KG1 (cell line): Measurements from ENCODE around the gene CD33.
A peak's percentile ranks its signal among the peaks of the same experiment; 100 is the strongest.

Experiments
- DNase-seq: peaks from one replicate; lab custom pipeline; 2025; lab: John Stamatoyannopoulos, UW

The CD33 gene

GRCh38 chr19:51224898-51225393, at the start of gene CD33:
Gene CD33 (plus strand): TSS chr19:51225080. CDS start chr19:51225119, 39 bp downstream.
- DNase-seq: peak; percentile 55

GRCh38 chr19:51179256-51179655, 45.6 kb upstream of the CD33 start:
- no peak for DNase-seq

GRCh38 chr19:51181377-51181912, 43.4 kb upstream of the CD33 start:
- no peak for DNase-seq

GRCh38 chr19:51181913-51182419, 42.9 kb upstream of the CD33 start:
- no peak for DNase-seq

- DNase-seq: no peak
Measured at GRCh38 chr19:51183629-51184028, 41.3 kb upstream of the CD33 start.

- DNase-seq: no peak
Measured at GRCh38 chr19:51185069-51185867, 39.6 kb upstream of the CD33 start.

GRCh38 chr19:51185868-51186215, 39.0 kb upstream of the CD33 start:
- DNase-seq: no peak

- no peak for DNase-seq
Measured at GRCh38 chr19:51186323-51186722, 38.6 kb upstream of the CD33 start.

GRCh38 chr19:51187395-51188226, 37.3 kb upstream of the CD33 start:
- no peak for DNase-seq

GRCh38 chr19:51188227-51188559, 36.7 kb upstream of the CD33 start:
- no peak for DNase-seq

- no peak for DNase-seq
Measured at GRCh38 chr19:51192689-51193088, 32.2 kb upstream of the CD33 start.

- DNase-seq: no peak
Measured at GRCh38 chr19:51194527-51195315, 30.2 kb upstream of the CD33 start.

- no peak for DNase-seq
Measured at GRCh38 chr19:51195316-51195586, 29.6 kb upstream of the CD33 start.

- DNase-seq: no peak
Measured at GRCh38 chr19:51195616-51196015, 29.3 kb upstream of the CD33 start.

GRCh38 chr19:51196181-51196580, 28.7 kb upstream of the CD33 start:
- no peak for DNase-seq

GRCh38 chr19:51198641-51199040, 26.2 kb upstream of the CD33 start:
- DNase-seq: no peak

GRCh38 chr19:51200071-51200666, 24.7 kb upstream of the CD33 start:
- DNase-seq: no peak

GRCh38 chr19:51201712-51202111, 23.2 kb upstream of the CD33 start:
- DNase-seq: no peak

- DNase-seq: no peak
Measured at GRCh38 chr19:51203916-51204315, 21.0 kb upstream of the CD33 start.

- no peak for DNase-seq
Measured at GRCh38 chr19:51204321-51204720, 20.6 kb upstream of the CD33 start.

- no peak for DNase-seq
Measured at GRCh38 chr19:51207747-51208146, 17.1 kb upstream of the CD33 start.
